OCI-LY7 (cell line): ENCODE data around the gene THOP1. TPM values are rescaled to one million over a fixed set of nuclear protein-coding genes. Genes with fewer than 3 reads are reported as not detected.

Source experiments
- BruUV-seq: library from RNA; stranded (reverse); fragments of 400-500 nt; replicated peaks from 2 replicates; lab custom pipeline; 2021; lab: Mats Ljungman, UMichigan
- CTCF ChIA-PET: fragments of 300-600 bp; sonication (Branson Sonifier 250); formaldehyde crosslinking; loops from one replicate; lab custom pipeline; 2022; ENCODE audit warnings: antibody characterized with exemption; ENCODE audit not compliant: unreplicated experiment; lab: Charles Lee
- POLR2A ChIA-PET: fragments of 300-600 bp; sonication (Branson Sonifier 250); formaldehyde crosslinking; loops from one replicate; lab custom pipeline; 2022; ENCODE audit warnings: antibody characterized with exemption; lab: Charles Lee
- DNase-seq: peaks from one replicate; pipeline ENCODE4 v3.0.0-alpha.2; 2015; ENCODE audit warnings: low spot score
- H2AFZ ChIP-seq: fragments of 200-600 bp; sonication (generic), shearing (Covaris generic); 2 replicates; pipeline ENCODE4 v1.6.1; 2014; ENCODE audit warnings: mild to moderate bottlenecking, antibody characterized with exemption, low read length, moderate library complexity
- H3K27ac ChIP-seq: fragments of 200-600 bp; sonication (generic); 2 replicates; pipeline ENCODE4 v1.5.1; 2014; ENCODE audit warnings: mixed run types, low read depth, mild to moderate bottlenecking, moderate library complexity, low read length, inconsistent platforms; ENCODE audit not compliant: poor library complexity, severe bottlenecking
- H3K36me3 ChIP-seq: fragments of 200-600 bp; sonication (generic); 2 replicates; pipeline ENCODE4 v1.6.1; 2014; ENCODE audit warnings: mild to moderate bottlenecking, antibody characterized with exemption, low read length, moderate library complexity, mixed read lengths; ENCODE audit not compliant: insufficient read depth
- H3K4me1 ChIP-seq: fragments of 200-600 bp; sonication (generic); 2 replicates; pipeline ENCODE4 v1.5.1; 2014; ENCODE audit warnings: mild to moderate bottlenecking, low read length; ENCODE audit not compliant: insufficient read depth, poor library complexity, severe bottlenecking
- H3K4me2 ChIP-seq: fragments of 200-600 bp; sonication (generic); 2 replicates; pipeline ENCODE4 v1.6.1; 2014; ENCODE audit warnings: mild to moderate bottlenecking, low read length
- H3K4me3 ChIP-seq: fragments of 200-600 bp; sonication (generic); 2 replicates; pipeline ENCODE4 v1.5.1; 2014; ENCODE audit warnings: mild to moderate bottlenecking, low read depth, low read length; ENCODE audit not compliant: poor library complexity, severe bottlenecking
- H3K79me2 ChIP-seq: fragments of 200-600 bp; sonication (generic); 2 replicates; pipeline ENCODE4 v1.6.1; 2016; ENCODE audit warnings: low read depth, mild to moderate bottlenecking, low read length, moderate library complexity, mixed read lengths; ENCODE audit not compliant: insufficient read depth
- H3K9me2 ChIP-seq: fragments of 200-600 bp; sonication (generic); 2 replicates; pipeline ENCODE4 v1.6.1; 2016; ENCODE audit warnings: mild to moderate bottlenecking, low read length, mixed read lengths; ENCODE audit not compliant: insufficient read depth
- H3K9me3 ChIP-seq: fragments of 200-600 bp; sonication (generic); 2 replicates; pipeline ENCODE4 v1.6.1; 2014; ENCODE audit warnings: mild to moderate bottlenecking, mixed run types, low read length, mixed read lengths
- H4K20me1 ChIP-seq: fragments of 200-600 bp; sonication (generic); 2 replicates; pipeline ENCODE4 v1.6.1; 2014; ENCODE audit warnings: mild to moderate bottlenecking, antibody characterized with exemption, low read length, moderate library complexity, mixed read lengths; ENCODE audit not compliant: insufficient read depth
- CTCF ChIP-seq: fragments of 200-600 bp; sonication (generic); conservative IDR thresholded peaks from 2 replicates; pipeline ENCODE4 v1.5.1; 2014; ENCODE audit warnings: mild to moderate bottlenecking, antibody characterized with exemption, low read length, moderate library complexity, mixed read lengths
- EZH2phosphoT487 ChIP-seq: fragments of 200-600 bp; sonication (generic); IDR thresholded peaks from 2 replicates; pipeline ENCODE4 v1.6.1; 2018; ENCODE audit warnings: low read depth, borderline replicate concordance, mild to moderate bottlenecking, mixed run types, antibody characterized with exemption, low read length, moderate library complexity, mixed read lengths
- intact Hi-C: fragments of 100-400 bp; cut with micrococcal nuclease; formaldehyde crosslinking; loops from one replicate; pipeline ENCODE4 v1.10.0; 2022; ENCODE audit not compliant: unreplicated experiment
- total RNA-seq, 2 experiments: library from RNA; depleted of rRNA in 1 of 2; stranded (reverse); fragments of >200 nt in 1 of 2; shearing (Covaris generic) in 1 of 2; gene quantifications; 2 replicates each; pipeline ENCODE4 v1.2.3, GENCODE V29; 2014 to 2022

THOP1 gene
- total RNA-seq, 2 experiments from 2014 or later: 170 to 191 TPM

- ChIA-PET POLR2A (interaction anchor here (0.6 kb wide), 1 partner anchor 439 kb away, joined by 6 read pairs; no protein-coding TSS in a partner anchor), CTCF (no interaction called here)
- BruUV-seq: no TSS peak
- Histone ChIP-seq H2AFZ (no peak overlapping the region), H3K27ac (no peak overlapping the region), H3K9me3 (no peaks in the 10 kb centered on the region), H3K4me2 (no peak overlapping the region), H3K36me3 (peaks cover 94% of the 10 kb centered on the region), H3K79me2 (no peaks in the 10 kb centered on the region), H3K9me2 (no peaks in the 10 kb centered on the region), H4K20me1 (no peaks in the 10 kb centered on the region), H3K4me1 (no peaks in the 10 kb centered on the region), H3K4me3 (no peak overlapping the region)
- intact Hi-C loops: no loop called here
- no peak for DNase-seq
- no peak for TF ChIP-seq EZH2phosphoT487
- TF ChIP-seq CTCF: no peak
These were observed 22.3 kb downstream of the THOP1 start for GRCh38 chr19:2807379-2808128.

GRCh38 chr19:2808129-2808941 is 23.0 kb downstream of the THOP1 start:
- Histone ChIP-seq H3K4me2 (no peak overlapping the region), H3K4me1 (no peaks in the 10 kb centered on the region), H3K36me3 (peaks cover 94% of the 10 kb centered on the region), H3K4me3 (no peak overlapping the region), H3K9me2 (no peaks in the 10 kb centered on the region), H3K27ac (no peak overlapping the region), H2AFZ (no peak overlapping the region), H3K79me2 (no peaks in the 10 kb centered on the region), H3K9me3 (no peaks in the 10 kb centered on the region), H4K20me1 (no peaks in the 10 kb centered on the region)
- DNase-seq: no peak
- ChIA-PET POLR2A (no interaction called here), CTCF (no interaction called here)
- TF ChIP-seq EZH2phosphoT487 (no peak), CTCF (no peak)
- BruUV-seq: no TSS peak
- intact Hi-C loops: no loop called here
